ENCODE results near the gene KRTAP4-9.
"Not testable (repeated sequence)": the region's sequence is repeated elsewhere in the genome, so short reads cannot be mapped to it uniquely, and the experiment has no call there.

The KRTAP4-9 gene

DNA sequence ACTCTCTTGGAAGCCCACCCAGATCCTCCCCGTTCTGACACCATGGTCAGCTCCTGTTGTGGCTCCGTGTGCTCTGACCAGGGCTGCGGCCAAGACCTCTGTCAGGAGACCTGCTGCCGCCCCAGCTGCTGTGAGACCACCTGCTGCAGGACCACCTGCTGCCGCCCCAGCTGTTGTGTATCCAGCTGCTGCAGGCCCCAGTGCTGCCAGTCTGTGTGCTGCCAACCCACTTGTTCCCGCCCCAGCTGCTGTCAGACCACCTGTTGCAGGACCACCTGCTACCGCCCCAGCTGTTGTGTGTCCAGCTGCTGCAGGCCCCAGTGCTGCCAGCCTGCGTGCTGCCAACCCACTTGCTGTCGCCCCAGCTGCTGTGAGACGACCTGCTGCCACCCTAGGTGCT is at the start of gene KRTAP4-9:
Gene KRTAP4-9 (plus strand): TSS at position 43 of the 400 bp plus-strand sequence. CDS start 0 bp downstream, at position 43.
- DNase-seq; intact Hi-C loops (cut with DNase I): not testable (repeated sequence)

DNA sequence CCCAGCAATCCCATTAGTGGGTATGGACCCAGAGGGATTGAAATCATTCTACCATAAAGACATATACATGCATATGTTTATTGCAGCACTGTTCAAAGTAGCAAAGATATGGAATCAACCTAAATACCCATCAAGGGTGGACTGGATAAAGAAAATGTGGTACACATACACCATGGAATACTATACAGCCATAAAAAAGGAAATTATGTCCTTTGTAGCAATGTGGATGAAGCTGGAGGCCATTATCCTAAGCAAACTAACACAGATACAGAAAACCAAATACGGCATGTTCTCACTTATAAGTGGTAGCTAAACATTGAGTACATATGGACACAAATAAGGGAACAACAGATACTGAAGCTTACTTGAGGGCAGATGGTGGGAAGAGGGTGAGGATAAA is 47.6 kb upstream of the KRTAP4-9 start:
- intact Hi-C loops (cut with DNase I): no loop called here
- DNase-seq: no peak

DNA sequence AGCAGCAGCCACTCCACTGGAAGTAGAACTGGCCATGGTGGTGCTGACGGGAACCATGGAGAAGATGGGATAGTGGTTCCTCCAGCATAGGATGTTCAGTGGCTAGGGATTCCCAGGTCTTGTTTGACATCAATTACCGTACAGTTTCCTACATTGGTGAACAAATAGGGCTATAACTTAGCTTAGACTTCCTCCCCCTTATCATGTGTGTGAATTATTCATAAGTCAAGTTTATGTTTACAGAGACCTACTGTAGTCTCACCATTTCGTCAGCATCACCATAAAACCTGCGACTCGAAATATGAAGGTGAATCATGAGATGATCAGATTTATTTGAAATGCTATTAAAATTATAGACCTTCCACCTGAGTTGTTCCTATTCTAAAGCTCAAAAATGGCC is 46.4 kb upstream of the KRTAP4-9 start:
- intact Hi-C loops (cut with DNase I): no loop called here
- no peak for DNase-seq

DNA sequence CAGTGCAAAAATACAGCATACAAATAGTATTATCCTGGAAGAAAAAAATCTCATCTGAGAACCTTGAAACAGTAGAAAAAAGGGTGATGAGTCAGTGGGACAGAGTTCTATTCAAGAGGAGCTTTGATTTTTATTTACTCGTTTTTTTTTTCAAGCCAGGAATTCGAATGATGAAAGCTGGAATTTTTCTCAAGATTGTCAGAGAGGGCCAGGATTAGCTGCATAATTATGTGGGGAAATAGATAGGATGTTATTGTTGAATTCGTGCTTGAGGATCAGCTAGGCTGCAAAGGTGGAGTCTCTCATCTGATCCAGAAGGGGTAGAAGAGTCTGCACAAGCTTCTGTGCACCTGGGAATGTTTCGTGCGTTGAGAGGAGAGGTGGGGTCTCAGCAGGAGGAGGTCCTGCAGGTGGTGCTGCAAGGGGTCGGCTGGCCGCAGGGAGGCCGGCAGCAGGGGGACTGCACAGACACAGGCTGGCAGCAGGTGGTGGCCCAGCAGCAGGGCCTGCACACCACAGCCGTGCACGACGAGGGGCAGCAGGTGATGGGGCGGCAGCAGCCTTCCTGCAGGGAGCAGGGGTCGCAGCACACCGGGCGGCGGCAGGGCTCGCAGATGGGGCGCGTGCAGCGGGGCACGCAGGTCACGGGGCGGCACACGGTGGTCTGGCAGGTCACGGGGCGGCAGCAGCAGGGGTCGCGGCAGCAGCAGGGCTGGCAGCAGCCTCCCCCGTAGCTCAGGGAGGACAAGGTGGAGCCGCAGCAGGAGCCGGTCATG is 45.7 kb upstream of the KRTAP4-9 start:
- DNase-seq; intact Hi-C loops (cut with DNase I): not testable (repeated sequence)

DNA sequence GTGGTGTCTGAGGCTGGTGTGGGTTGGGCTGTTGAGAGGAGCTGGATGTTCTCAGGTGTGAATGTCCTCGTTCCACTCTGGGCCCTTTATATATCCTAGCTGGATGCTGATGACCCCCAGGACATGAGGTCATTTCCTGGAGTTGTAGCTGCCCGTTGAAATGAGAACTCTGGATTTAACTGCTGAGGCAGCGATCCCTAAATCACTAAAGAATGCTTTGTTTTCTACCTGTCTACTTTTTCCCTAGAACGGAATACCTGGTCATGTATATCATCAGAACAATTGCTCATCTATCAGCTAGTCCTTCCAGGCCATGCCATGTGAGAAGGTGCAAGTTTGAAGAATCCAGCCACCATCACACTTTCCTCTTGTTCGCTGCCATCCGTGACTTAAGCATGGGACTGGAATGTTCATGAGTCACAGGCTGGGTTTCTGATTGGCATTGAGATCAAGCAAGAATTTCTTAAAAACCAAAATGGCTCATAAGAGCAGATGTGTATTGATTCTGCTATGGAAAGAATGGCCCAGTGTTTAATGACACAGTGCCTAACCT is 45.1 kb upstream of the KRTAP4-9 start, which contains the start of gene KRTAP2-3:
Gene KRTAP2-3 (minus strand): TSS at position 63 of the 553 bp plus-strand sequence. CDS start 64 bp downstream, outside the sequence.
- intact Hi-C loops (cut with DNase I): no loop called here
- DNase-seq: no peak

DNA sequence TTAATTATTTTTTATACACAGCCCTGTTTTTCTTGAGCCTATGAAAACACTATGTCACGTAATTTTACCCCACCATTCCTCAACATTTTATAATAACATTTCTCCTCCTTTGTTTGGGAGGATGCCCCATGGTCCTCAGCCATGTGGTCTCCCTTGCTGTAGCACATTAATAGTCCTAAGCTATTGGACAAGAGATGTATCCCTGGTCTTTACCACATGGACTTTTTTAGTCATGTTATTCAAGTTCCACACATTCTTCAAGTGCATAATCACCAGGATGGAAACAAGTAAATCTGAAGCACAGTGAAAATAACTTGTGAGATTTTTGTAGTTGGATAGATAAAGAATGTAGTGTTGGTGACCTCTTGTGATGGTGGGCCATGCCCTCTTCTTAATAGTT is 43.2 kb upstream of the KRTAP4-9 start:
- no peak for DNase-seq
- intact Hi-C loops (cut with DNase I): no loop called here

DNA sequence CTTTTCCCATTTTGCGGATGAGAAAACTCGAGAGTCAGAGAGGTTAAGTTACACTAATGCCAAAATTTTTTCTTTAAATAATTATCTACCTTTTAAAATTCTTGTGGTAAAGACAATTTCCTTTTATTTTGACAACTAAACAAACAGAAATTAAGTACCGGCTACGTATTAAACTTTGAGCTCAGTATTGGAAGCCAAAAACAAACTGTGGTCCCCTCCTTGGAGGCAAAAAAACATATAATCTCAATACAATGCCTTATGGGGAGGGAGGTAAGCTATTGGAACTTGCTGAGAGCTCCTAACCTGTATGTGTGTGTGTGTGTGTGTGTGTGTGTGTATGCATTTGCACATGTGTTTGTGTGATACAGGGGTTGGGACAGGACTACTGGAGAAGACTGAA is 41.7 kb upstream of the KRTAP4-9 start:
- DNase-seq: no peak
- intact Hi-C loops (cut with DNase I): no loop called here

DNA sequence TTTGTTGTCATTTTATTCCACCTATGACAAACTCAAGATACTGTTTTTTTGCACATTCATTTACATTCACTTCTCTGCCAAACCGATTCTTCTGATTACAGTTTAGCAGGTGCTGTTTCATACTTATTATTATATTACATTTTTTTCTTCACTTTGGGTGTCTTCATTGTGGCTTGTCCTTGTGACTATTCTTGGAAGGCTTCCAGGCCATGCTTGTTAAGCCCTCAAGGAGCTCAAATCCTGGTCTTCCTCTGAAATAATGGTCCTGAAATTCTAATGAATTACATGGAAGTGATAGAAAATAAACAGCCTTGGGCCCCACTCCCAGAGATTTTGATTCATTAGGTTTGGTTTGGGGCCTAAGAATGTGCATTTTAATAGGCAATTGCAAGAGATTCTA is 40.9 kb upstream of the KRTAP4-9 start:
- DNase-seq: no peak
- intact Hi-C loops (cut with DNase I): no loop called here

DNA sequence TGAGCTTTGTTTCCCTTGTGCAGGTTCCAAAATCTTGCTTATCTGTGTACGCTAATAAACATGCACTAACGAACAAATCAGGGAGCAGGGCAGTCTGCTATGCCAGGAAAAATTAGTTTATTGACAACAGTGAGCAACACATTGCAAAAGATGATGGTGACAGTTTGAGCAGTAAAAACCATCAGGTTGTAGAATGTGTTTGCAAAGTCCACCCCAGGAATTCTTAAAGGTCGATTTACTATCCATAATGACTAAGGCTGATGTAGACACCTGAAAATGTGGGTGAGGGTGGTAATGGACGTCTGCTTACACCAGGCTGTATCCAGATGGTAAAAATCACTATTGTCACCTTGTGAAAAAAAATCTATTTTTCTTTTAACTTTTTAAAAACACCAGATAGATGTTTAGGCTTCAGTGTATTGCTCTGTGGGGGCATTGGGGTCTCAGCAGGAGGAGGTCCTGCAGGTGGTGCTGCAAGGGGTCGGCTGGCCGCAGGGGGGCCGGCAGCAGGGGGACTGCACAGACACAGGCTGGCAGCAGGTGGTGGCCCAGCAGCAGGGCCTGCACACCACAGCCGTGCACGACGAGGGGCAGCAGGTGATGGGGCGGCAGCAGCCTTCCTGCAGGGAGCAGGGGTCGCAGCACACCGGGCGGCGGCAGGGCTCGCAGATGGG is 40.0 kb upstream of the KRTAP4-9 start:
- intact Hi-C loops (cut with DNase I); DNase-seq: not testable (repeated sequence)

DNA sequence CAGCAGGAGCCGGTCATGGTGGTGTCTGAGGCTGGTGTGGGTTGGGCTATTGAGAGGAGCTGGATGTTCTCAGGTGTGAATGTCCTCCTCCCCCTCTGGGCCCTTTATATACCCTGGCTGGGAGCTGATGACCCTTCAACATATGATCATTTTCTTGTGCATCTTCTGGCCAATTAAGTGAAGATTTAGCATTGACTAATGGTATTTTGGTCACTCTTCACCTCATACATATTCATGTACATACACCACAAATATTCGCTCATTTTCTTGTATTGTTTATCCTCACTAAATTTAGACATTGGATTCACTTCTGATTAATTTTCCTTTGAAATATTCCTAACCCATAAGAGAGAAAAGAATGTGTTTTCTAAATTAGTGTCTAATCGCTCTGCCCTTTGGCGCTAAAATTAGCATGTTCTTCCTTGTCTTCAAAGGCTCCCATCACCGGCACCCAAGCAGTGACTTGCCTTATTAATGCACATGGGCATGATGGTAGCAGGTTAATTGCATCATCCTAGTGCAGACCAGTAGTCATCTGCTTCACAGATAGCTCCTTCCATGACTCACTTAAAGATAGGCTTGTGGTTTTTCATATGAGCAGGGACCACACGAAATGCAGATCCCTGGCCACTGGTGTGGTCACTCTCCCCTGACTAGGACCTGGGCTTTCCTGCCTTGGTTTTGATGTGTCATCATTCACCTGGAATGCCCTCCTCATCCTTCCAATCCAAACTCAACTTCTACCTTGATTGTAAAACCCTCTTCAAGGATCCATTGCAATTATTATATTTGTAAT is 39.2 kb upstream of the KRTAP4-9 start, which contains the start of gene KRTAP2-4:
Gene KRTAP2-4 (minus strand): TSS at position 51 of the 796 bp plus-strand sequence. CDS start 34 bp downstream, at position 17.
- DNase-seq: no peak
- intact Hi-C loops (cut with DNase I): no loop called here

DNA sequence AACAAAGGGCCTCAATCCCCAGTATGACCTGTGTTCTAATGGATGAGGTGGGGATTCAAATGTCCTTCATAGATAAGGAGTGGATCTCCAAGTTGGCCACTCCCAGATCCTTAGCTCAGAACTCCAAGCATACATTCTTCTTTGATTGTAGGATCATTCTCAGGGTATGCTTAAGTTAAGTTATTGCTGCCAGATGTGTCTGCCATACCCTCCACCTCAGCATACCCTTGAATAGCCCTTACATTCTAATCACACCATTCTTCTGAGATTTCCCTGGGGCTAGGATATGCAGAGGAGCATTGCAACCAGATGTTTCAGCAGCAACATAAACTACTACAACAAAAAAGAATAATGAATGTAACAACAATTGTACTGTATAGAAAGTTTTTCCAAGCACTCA is 37.9 kb upstream of the KRTAP4-9 start:
- intact Hi-C loops (cut with DNase I): no loop called here
- DNase-seq: no peak

DNA sequence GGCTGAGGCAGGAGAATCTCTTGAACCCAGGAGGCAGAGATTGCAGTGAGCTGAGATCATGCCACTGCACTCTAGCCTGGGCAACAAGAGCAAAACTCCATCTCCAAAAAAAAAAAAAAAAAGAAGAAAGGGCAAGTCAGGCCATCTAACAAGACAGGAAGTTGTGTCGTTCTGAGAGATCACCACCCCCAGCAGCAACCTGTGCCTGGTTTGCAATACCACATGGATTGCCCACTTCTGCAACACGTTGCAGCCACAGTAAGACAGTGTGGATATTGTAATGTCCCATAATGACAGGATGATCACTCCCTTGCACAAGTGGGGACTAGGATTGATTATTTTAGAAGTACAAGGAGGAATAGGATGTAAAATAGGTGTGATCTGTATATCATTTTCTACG is 36.2 kb upstream of the KRTAP4-9 start:
- no peak for DNase-seq
- intact Hi-C loops (cut with DNase I): no loop called here

DNA sequence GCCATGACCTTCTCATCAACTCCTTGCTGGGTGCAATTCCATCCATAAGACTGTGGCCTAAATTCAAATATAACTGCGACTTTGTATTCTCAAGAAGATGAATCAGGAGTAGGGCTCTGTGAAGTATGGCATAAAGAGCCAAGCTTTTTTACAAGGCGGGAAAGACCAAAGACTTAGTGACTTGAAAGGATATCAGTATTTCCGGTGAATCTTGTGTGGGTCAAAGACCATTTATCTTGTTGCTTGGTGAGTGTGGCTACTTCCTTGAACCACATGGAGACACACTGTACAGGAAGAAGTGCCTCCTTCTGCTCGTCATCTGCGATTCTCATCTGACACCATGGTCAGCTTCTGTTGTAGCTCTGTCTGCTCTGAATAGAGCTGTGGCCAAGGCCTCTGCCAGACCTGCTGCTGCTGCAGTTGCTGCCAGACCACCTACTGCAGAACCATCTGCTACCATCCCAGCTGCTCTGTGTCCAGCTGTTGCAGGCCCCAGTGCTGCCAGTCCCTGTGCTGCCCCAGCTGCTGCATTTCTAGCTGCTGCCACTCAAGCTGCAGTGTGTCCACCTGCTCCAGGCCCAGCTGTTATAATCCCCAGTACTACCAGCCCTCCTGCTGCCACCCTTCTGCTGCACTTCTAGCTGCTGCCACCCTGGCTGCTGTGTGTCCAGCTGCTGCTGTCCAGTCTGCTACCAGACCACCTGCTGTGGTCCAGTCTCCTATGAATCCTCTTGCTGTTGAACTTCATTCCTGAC is 33.4 kb upstream of the KRTAP4-9 start:
- intact Hi-C loops (cut with DNase I): no loop called here
- no peak for DNase-seq

DNA sequence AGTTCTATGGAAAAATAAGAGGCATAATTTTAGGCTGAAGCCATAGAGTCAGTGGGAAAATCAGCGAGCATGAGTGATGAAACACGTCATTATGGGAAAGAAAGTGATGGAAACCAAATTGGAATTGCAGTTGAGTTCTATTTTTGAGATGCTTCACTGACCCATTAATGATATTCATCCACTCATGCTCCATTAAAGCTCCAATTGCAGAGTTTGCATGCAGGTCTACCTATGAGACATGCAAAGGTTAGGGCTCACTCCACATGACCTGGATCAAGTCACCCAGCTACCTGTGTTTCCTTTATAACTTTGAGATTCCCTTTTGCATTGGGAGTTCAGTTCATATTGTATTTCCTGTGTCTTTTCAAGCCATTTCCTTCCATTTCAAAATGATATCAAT is 31.5 kb upstream of the KRTAP4-9 start:
- intact Hi-C loops (cut with DNase I): no loop called here

DNA sequence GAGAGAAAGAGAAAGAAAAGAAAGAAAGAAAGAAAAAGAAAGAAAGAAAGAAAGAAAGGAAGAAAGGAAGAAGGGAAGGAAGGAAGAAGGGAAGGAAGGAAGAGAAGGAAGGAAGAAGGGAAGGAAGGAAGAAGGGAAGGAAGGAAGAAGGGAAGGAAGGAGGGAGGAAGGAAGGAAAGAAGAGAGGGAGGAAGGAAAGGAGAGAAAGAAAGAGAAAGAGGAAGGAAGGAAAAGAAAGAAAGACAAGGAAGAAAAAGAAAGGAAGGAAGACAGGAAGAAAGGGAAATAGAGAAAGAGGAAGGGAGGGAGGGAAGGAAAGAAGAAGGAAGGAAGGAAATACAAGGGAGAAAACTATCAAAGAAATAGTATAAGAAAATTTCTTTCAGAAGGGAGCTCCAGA is 28.4 kb upstream of the KRTAP4-9 start:
- DNase-seq: no peak
- intact Hi-C loops (cut with DNase I): no loop called here

More for the DNA sequence above, 31.5 kb upstream of the KRTAP4-9 start:
- no peak for DNase-seq

DNA sequence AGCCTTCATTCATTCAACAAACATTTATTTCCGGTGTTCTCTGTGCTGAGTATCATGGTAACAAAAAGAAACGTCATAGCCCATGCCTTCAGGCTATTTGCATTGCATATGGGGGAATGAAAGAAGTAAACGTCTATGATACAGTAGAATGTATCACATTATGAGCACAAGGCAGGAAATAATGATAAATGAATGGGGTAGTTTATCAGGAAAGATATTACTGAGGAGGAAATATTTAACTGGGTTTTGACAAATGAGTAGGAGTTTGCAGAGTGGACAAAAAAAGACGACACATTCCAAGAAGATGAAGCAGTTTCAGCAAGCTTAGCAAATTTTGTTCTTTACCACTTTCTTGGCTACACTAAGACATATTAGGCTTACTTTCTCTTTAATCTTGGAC is 22.6 kb upstream of the KRTAP4-9 start:
- intact Hi-C loops (cut with DNase I): no loop called here
- DNase-seq: no peak

DNA sequence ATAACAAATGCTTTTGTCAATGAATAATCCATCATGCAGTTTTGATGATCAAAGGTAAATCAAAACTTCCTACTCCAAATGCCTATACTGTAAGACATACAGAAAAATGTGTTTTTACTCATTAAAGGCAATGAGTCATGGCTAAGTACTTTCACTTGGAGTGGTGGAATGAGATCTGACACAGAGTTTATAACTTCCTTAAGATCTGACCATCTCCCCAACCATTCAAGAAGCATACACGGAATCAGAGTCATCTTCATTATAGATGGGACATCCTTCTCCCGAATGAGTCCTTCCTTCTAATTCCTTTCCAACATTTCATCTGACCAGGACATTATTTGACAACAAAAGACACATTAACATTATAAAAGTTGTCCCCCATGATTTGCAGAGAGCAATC is 21.8 kb upstream of the KRTAP4-9 start:
- DNase-seq; intact Hi-C loops (cut with DNase I): not testable (repeated sequence)

DNA sequence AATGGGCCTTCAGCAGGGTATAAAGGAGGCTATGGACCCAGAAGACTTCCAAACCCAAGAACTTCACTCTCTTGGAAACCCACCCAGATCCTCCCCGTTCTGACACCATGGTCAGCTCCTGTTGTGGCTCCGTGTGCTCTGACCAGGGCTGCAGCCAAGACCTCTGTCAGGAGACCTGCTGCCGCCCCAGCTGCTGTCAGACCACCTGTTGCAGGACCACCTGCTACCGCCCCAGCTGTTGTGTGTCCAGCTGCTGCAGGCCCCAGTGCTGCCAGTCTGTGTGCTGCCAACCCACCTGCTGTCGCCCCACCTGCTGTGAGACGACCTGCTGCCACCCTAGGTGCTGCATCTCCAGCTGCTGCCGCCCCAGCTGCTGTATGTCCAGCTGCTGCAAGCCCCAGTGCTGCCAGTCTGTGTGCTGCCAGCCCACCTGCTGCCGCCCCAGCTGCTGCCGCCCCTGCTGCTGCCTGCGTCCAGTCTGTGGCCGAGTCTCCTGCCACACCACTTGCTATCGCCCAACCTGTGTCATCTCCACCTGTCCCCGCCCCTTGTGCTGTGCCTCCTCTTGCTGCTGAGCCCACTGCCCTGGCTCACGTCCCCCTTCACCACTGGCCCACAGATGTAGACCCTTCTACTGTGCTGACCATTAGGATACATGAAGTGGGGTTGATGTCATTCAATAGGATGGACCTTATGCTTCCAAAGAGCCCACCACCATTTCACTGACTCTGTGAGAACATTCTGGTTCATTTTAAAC is 20.9 kb upstream of the KRTAP4-9 start, which contains the start of gene KRTAP4-7:
Gene KRTAP4-7 (plus strand): TSS at position 51 of the 757 bp plus-strand sequence. CDS start 57 bp downstream, at position 108.
- intact Hi-C loops (cut with DNase I); DNase-seq: not testable (repeated sequence)

Data from head of caudate nucleus (tissue), 42 donors.